GM21515 (cell line): ENCODE results near the gene CCS.
"Not testable (repeated sequence)": the region's sequence is repeated elsewhere in the genome, so short reads cannot be mapped to it uniquely, and the experiment has no call there.

Source experiments
- ATAC-seq: cut with Tn5 transposase; IDR thresholded peaks from one replicate; pipeline ENCODE4 v1.9.1; 2021; ENCODE audit not compliant: unreplicated experiment

The CCS gene

GRCh38 chr11:66625041-66625751 is 32.2 kb downstream of the CCS start:
- ATAC-seq = no peak

GRCh38 chr11:66625752-66626149 is 32.8 kb downstream of the CCS start:
- ATAC-seq = no peak

- ATAC-seq = no peak
Observed at GRCh38 chr11:66626382-66626781, 33.4 kb downstream of the CCS start.

DNA sequence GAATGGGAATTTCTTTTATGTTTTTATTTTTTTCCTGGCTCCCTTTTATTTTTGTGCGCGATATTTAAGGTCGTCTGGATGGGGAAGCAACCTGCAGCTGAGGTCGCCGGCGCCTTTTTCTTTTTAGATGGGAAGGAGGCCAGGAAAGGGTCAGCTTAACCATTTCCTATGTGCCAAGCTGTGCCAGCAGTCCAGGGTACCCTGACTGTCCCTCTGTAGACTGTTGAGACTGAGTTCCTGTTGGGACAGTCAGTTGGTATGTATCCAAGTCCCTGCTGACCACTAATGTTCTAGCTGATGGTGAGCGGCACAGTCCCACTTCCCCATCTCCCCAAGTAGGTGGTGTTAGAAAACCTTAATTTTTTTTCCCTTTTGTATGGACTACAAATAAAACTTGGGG is 33.9 kb downstream of the CCS start:
- ATAC-seq = no peak

DNA sequence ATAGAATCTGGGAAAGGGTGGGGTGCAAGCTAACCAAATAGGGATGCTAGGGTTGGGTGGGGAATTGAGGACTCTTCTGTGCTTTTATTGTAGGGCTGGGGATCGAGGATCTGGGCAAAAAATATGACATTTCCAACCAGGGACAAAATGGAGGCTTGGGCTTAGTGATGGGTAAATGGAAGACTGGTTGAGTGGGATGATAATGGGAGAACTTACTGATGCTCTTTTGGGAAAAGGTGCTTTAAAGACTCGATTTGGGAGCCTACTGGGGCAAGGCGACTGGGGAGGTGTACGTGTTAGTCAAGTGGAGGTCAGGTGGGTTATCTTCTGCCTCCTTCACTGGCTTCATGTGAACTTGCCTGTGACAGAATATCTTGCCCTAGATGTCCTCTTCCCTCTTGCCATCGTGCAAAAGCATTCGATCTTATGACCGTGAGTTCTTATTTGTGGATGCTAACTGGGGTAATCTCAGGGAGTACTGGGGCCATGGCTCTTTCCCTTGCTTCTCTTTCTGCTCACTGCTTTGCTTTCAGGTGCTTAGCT is 35.1 kb downstream of the CCS start:
- ATAC-seq = no peak

DNA sequence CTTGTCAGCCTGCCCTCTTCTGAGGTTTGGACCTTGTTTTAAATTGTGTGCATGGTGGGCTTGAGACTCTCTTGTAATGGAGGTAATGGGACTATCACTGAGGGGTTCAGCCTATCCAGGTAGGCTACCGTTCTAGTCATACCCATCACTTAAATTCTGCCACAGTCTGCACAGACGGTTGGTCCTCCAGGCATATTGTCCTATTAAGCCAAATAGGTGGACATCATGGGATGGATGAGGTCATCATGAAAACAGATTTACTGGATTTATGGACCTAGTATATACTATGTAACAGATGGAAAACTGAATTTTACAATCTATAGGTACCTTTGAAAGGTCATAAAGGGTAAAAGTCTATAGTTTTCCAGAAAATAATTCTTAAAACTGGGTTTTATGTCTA is 36.4 kb downstream of the CCS start:
- ATAC-seq = no peak

GRCh38 chr11:66631883-66632282 is 38.9 kb downstream of the CCS start:
- no peak for ATAC-seq

DNA sequence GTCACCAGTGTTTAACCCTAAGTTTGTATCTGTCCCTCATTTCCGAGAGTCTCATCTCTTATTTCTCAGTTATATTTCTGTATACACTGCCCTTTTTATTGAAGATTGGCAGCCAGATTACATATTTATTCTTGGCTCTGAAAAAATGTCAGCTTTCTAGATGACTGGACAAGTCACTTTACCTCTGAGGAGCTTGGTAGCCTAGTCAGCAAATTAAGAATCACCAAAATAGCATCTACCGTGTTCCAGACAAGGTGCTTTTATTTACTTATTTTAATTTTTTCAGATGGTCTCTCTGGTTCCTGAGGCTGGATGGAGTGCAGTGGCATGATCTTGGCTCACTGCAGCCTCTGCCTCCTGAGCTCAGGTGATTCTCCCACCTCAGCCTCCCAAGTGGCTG is 40.0 kb downstream of the CCS start:
- ATAC-seq = no peak

GRCh38 chr11:66636411-66636810 is 43.4 kb downstream of the CCS start:
- no peak for ATAC-seq

- no peak for ATAC-seq
Observed at GRCh38 chr11:66637557-66638176, 44.7 kb downstream of the CCS start.

- ATAC-seq = peak; percentile 92
Observed at GRCh38 chr11:66638177-66639065, 45.4 kb downstream of the CCS start, which contains the start of gene RBM4. Gene RBM4, plus strand, starts transcription at chr11:66638703. Its CDS starts 1,009 bp downstream, at chr11:66639712.

- no peak for ATAC-seq
Observed at GRCh38 chr11:66639066-66639813, 46.3 kb downstream of the CCS start.

- not testable (repeated sequence) for ATAC-seq
Observed at GRCh38 chr11:66639814-66640340, 46.9 kb downstream of the CCS start.

DNA sequence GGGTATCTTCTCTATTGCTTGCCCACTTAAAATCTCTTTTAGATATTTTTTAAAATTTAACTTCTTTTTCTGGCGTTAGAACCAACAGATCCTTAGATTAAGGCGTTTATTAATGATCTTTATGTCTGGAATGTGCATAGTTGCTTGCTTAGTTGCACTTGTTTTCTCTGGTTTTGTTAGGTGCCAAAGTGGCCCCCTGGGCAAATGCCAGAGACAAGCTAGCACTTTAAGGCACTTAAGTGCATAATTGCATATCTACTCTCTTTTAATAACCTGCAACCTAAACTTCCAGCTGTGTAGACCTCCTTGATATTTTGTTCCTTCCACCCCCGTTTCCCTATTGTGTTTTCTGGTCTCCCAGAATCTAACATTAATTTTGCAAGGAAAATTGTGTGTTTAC is 48.8 kb downstream of the CCS start:
- no peak for ATAC-seq

GRCh38 chr11:66643745-66644437 is 50.9 kb downstream of the CCS start:
- no peak for ATAC-seq

DNA sequence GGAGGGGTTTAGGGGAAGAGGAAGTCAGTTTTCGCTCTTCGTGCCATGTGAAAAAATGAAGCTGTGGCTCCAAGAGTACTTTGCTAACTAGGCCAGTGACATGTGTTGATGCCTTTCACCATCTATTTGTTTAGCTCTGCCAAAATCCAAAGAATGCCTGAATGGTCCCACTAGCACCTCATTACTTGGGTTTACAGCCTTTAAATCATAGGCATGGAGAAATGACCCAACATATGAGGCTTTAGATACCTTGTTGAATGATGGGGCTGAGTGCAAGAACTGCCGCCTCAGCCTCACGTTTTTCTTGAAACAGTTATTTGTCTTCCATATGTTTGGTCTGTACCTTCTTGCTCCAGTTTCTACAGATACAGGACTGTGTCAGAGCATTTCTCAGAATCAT is 53.8 kb downstream of the CCS start:
- no peak for ATAC-seq

DNA sequence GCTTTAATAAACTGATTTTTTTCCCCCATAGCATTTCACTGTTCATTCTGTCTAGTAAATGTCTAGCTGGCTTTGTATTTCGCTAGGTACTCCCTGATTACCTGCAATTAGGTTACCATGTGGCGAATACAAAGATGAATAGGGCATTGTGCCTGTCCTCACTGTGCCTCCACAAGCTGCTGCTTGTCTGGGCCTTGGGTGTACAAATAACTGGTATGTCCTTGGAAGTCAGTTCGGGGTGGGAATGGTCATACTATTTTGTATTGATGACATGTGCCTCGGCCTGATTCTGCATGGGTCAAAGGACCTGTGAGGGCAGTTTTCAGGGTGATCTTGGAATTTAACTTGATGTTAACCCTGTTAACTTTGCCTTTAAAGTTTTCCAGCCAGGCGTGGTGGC is 56.9 kb downstream of the CCS start:
- ATAC-seq = no peak

DNA sequence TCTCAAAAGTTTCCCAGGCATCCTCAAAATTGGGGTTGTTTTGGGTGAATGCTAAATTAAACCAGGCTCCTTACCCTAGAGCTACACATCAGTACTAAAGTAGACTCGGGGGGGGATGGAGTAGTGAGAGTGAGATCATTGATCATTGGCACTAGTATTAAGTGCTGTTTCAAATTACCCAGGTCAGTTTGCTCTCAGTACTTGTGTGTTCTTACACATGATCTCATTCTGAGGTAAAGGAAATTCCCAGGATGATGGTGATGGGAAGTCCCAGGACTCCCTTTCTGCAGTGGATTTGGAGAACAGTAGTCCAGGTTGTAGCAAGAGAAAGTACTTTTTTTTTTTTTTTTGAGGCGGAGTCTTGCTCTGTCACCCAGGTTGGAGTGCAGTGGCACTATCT is 58.0 kb downstream of the CCS start:
- ATAC-seq = no peak

GRCh38 chr11:66652651-66653050 is 59.7 kb downstream of the CCS start:
- no peak for ATAC-seq

- no peak for ATAC-seq
Observed at GRCh38 chr11:66653123-66653522, 60.1 kb downstream of the CCS start.
